ENCODE results near the gene LPP.

LPP gene

GRCh38 chr3:188299068-188299467 lies 145.1 kb downstream of the LPP start:
- DNase-seq (ENCODE audit: low spot score): no peak

- no peak for DNase-seq (ENCODE audit: low spot score)
Measured at GRCh38 chr3:188299708-188300107, 145.8 kb downstream of the LPP start.

DNA sequence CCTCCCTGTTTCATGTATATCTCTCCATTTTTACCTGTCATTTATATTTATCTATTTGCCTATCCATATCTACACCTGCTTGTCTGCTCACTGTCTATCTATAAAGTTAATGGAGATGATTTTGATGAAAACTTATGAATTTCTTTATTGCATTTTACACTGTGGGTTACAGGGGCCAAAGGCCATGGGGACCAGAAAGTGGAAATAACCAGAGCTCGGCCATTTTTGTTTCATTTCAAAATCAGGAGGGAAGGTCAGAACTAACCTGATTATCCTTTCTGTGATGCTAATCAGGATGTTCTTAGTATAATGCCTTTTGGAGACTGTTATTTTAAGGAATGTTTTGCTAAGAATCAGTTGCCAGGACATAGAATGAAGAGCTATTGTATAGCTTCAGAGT lies 147.2 kb downstream of the LPP start:
- DNase-seq (ENCODE audit: low spot score): no peak

- no peak for DNase-seq (ENCODE audit: low spot score)
Measured at GRCh38 chr3:188303286-188303799, 149.4 kb downstream of the LPP start.

GRCh38 chr3:188303823-188304222 lies 149.9 kb downstream of the LPP start:
- DNase-seq (ENCODE audit: low spot score): no peak

- no peak for DNase-seq (ENCODE audit: low spot score)
Measured at GRCh38 chr3:188304501-188304900, 150.5 kb downstream of the LPP start.

- no peak for DNase-seq (ENCODE audit: low spot score)
Measured at GRCh38 chr3:188305220-188305619, 151.3 kb downstream of the LPP start.

- peak; percentile 28 for DNase-seq (ENCODE audit: low spot score)
Measured at GRCh38 chr3:188306435-188307005, 152.6 kb downstream of the LPP start.

DNA sequence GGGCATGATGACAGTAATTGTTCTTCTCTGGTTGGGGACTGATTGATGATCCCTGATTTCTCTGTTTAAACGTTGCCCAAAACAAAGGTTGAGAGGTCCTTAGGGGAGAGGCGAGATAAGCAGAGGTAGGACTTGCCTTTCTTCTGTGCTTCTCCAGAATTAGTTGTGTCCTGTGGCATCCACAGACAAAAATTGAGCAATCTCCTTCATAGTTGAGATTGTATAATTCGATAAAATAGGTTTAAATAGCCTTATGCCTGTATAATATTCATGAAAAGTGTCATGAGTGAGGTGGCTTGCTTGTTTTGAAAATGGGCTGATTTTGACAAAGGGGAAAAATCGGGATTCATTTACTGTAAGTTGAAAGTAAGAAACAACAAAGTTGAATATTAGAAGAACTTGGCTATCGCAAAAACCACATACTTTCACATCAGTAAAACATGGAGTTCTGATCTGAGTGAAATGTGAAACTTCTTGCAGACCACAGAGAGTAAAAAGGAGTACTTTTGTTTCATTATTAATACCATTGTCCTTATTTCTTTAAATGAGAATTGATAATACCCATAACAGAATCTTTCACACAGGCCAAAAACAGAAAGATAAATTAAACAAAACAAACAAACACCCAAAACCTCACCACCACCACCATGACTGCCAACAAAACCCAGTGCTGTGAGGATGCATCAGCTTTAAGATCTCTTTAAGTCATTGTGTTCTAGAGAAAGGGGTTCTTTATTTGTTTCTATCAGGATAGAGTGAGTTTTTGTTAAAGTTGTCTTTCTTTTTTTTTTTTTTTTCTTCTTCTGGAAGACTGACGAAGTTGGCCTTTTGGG lies 155.7 kb downstream of the LPP start:
- DNase-seq (ENCODE audit: low spot score): peak; percentile 35

- DNase-seq (ENCODE audit: low spot score): no peak
Measured at GRCh38 chr3:188310270-188310710, 156.3 kb downstream of the LPP start.

DNA sequence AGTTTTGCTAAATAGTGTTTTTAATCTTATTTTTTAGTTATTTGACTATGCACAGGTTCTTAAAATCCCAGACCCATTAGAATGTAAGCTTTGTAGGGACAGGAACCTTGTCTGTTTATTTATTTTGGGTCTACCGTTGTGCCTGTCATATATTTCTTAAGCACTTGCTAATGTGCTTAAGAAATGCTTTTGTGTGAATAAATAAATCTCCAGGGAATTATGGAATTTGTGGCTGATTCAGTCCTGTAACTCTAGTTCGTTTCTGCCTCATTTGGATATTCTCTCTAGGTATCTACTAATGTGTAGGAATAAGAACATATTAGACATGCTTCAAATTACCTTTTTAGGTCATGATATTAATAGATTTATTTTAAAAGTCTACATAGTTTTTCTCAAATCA lies 161.6 kb downstream of the LPP start:
- DNase-seq (ENCODE audit: low spot score): no peak

DNA sequence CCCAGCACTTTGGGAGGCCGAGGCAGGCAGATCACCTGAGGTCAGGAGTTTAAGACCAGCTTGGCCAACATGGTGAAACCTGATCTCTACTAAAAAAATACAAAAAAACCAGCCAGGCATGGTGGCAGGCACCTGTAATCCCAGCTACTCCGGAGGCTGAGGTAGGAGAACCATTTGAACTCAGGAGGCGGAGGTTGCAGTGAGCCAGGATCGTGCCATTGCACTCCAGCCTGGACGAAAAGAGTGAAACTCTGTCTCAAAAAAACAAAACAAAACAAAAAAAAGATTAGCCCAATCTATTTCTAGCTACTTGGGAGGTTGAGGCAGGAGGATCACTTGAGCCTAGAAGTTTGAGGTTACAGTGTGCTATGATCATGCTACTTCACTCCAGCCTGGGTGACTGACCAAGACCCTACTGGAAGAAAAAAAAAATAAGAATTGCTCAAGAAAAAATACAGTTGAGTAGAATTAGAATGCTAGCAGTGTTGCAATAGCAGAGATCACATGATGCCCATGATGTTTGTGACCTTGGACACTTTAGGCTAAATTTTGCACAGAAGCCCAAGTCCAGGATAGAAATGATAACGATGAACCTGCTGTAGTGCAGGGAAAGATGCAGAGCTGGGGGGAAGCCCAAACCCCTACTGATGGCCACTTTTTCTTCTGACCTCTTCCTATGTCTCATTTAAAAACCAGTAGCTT lies 162.2 kb downstream of the LPP start:
- DNase-seq (ENCODE audit: low spot score): no peak

DNA sequence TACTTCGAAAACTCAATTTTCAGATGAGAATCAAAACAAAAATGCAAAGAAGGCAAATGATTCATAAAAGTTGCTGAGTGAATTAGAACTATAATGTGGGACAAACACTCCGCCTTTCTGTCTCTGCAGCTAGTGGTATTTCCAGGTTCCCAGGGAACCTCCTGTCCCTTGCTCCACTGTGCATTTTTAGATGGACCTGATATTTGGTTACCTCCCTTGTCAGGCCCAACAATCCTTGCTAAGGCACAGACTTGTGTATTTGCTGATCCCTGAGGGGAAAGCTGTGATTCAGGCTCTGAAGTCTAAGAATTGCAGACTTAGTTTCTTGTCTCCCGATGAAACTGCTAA lies 162.7 kb downstream of the LPP start:
- no peak for DNase-seq (ENCODE audit: low spot score)

GRCh38 chr3:188319569-188319968 lies 165.6 kb downstream of the LPP start:
- peak; percentile 85 for DNase-seq (ENCODE audit: low spot score)

GRCh38 chr3:188320757-188321156 lies 166.8 kb downstream of the LPP start:
- no peak for DNase-seq (ENCODE audit: low spot score)

- no peak for DNase-seq (ENCODE audit: low spot score)
Measured at GRCh38 chr3:188321258-188321657, 167.3 kb downstream of the LPP start.

DNA sequence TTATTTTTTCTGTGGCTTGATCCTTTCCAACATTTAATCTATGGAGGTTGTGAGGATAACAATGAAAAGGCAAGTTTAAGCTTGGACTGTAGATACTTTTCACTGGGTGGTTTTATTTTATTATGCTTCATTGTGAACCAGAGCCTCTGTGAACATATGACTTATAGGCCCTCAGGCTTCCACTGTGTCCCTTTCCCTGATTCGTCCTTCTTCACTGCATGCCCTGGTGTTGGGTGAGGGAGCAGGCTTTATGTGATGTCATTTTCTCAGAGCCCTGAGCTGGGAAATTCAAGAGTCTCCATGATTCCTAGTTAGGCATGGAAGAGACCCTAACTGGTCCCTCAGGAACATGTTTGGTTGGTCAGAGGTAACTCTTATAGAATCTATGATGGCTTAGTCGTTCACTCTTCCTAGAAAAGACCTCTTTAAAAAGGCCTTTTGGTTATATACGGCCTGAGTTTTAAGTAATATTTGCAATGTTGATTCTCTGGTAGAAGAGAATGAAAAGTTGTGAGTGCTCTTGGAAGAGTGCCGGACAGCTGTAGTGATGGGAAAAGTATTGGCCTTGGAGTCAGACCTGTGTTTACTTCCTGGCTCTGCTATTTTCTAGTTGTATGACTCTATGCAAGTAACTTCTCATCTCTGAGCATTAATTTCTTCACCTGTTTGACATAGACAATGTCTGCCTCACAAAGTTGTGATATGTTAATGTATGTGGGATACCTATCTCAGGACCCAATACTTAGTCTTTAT lies 168.4 kb downstream of the LPP start:
- no peak for DNase-seq (ENCODE audit: low spot score)

- no peak for DNase-seq (ENCODE audit: low spot score)
Measured at GRCh38 chr3:188323067-188323842, 169.3 kb downstream of the LPP start.

DNA sequence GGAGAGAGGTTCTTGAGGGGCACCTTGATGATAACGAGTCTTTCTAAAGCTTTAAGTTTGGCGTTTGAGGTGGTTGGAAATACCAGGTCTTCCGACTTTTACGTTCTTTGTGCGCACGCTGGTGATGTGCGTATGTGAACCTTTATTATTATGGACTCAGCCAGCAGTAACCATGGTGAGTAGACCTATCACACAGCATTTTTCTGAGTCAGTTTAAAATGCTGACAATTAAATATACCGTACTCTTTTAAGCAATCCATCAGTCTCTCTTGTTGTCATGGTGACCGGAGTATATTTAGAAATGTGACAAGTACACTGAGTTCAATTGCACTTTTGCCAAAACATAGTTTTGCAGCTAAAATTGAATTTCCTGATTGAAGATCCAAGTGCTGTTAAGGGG lies 172.2 kb downstream of the LPP start:
- DNase-seq (ENCODE audit: low spot score): no peak

DNA sequence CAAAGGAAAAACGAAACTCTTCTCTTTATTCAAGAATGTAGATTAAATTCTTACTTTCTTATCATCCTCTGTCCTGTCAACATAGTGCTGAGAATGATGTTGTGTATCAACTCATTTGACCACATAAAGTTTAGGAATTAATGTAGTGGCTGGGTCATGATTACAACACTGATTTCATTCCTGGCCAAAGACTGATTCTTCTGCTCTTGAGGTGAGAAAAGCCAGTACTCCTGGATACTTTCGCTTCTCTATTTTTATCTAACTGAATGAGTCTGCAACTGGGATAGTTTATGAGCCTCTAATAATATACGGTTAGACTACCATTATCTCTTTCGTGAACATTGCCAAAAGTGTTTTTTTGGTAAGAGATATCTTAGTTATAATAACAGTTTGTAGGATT lies 173.0 kb downstream of the LPP start:
- DNase-seq (ENCODE audit: low spot score): no peak

DNA sequence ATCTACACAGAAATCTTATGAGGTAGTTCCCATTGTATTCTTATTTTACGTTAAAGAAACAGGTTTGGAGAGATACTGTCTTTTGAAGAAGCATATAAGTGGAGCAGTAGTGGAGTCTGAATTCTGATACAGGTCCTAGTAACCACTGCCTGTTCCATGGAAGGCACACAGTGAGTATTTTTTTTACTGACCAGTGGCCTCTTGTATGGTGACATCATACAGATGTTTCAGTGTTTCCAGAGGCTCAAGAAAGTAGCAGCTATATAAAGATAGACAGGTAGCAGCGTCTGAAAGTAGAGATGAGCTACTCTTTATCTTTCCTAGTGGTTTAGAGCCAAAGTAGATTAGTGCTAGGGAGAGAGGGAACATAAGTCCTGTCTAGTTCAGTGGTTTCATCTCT lies 173.5 kb downstream of the LPP start:
- no peak for DNase-seq (ENCODE audit: low spot score)

GRCh38 chr3:188330138-188330537 lies 176.2 kb downstream of the LPP start:
- DNase-seq (ENCODE audit: low spot score): no peak

Data from COLO829 (cell line).